H9 (cell line): ENCODE data around the gene RIOK1. TPM values are rescaled to one million over a fixed set of nuclear protein-coding genes. Genes with fewer than 3 reads are reported as not detected.
A peak's percentile ranks its signal among the peaks of the same experiment; 100 is the strongest.

Experiments used
- DNase-seq: peaks from one replicate; pipeline ENCODE4 v3.0.0-alpha.2; 2017
- H2AFZ ChIP-seq: one replicate; pipeline ENCODE4 v1.6.1; 2013; ENCODE audit warnings: mild to moderate bottlenecking, low read length, control low read depth, moderate library complexity
- H2AK5ac ChIP-seq: 2 replicates; pipeline ENCODE4 v1.6.1; 2013; ENCODE audit warnings: low read length, control low read depth, mixed read lengths; ENCODE audit not compliant: insufficient read length
- H2BK120ac ChIP-seq: one replicate; pipeline ENCODE4 v1.6.1; 2013; ENCODE audit warnings: low read depth, mild to moderate bottlenecking, low read length, control low read depth, inconsistent platforms; ENCODE audit not compliant: poor library complexity, severe bottlenecking
- H2BK12ac ChIP-seq: 2 replicates; pipeline ENCODE4 v1.6.1; 2013; ENCODE audit warnings: low read length, control low read depth, mixed read lengths, low read depth; ENCODE audit not compliant: insufficient read length
- H2BK15ac ChIP-seq: 2 replicates; pipeline ENCODE4 v1.6.1; 2013; ENCODE audit warnings: low read depth, low read length, control low read depth
- H2BK20ac ChIP-seq: one replicate; pipeline ENCODE4 v1.6.1; 2013; ENCODE audit warnings: low read depth, mild to moderate bottlenecking, low read length, control low read depth, inconsistent platforms; ENCODE audit not compliant: poor library complexity, severe bottlenecking
- H2BK5ac ChIP-seq: 2 replicates; pipeline ENCODE4 v1.6.1; 2013; ENCODE audit warnings: low read length, control low read depth, mixed read lengths; ENCODE audit not compliant: insufficient read length
- H3K14ac ChIP-seq: 2 replicates; pipeline ENCODE4 v1.6.1; 2013; ENCODE audit warnings: low read length, control low read depth; ENCODE audit not compliant: insufficient read depth
- H3K18ac ChIP-seq: 2 replicates; pipeline ENCODE4 v1.6.1; 2013; ENCODE audit warnings: low read depth, mild to moderate bottlenecking, mixed read lengths, low read length, control low read depth; ENCODE audit not compliant: insufficient read length
- H3K23ac ChIP-seq: 2 replicates; pipeline ENCODE4 v1.6.1; 2013; ENCODE audit warnings: low read length, control low read depth, mixed read lengths, low read depth; ENCODE audit not compliant: insufficient read length
- H3K23me2 ChIP-seq: 2 replicates; pipeline ENCODE4 v1.6.1; 2013; ENCODE audit warnings: low read depth, mild to moderate bottlenecking, mixed read lengths, low read length, control low read depth; ENCODE audit not compliant: insufficient read length, poor library complexity, severe bottlenecking
- H3K27ac ChIP-seq: 2 replicates; pipeline ENCODE4 v1.5.1; 2013; ENCODE audit warnings: low read length, control low read depth, mixed read lengths, low read depth; ENCODE audit not compliant: insufficient read length
- H3K27me3 ChIP-seq: 2 replicates; pipeline ENCODE4 v1.6.1; 2013; ENCODE audit warnings: low read length, control low read depth, inconsistent platforms; ENCODE audit not compliant: insufficient read depth
- H3K4ac ChIP-seq: 2 replicates; pipeline ENCODE4 v1.6.1; 2013; ENCODE audit warnings: low read depth, mild to moderate bottlenecking, control low read depth, inconsistent platforms, low read length, moderate library complexity
- H3K4me1 ChIP-seq: 2 replicates; pipeline ENCODE4 v1.6.1; 2013; ENCODE audit warnings: low read length, control low read depth, inconsistent platforms; ENCODE audit not compliant: insufficient read depth
- H3K4me2 ChIP-seq: 2 replicates; pipeline ENCODE4 v1.6.1; 2013; ENCODE audit warnings: low read length, control low read depth, mixed read lengths; ENCODE audit not compliant: insufficient read length, insufficient read depth
- H3K56ac ChIP-seq: 2 replicates; pipeline ENCODE4 v1.6.1; 2013; ENCODE audit warnings: low read depth, mild to moderate bottlenecking, mixed read lengths, low read length, control low read depth; ENCODE audit not compliant: insufficient read length
- H3K79me1 ChIP-seq: 2 replicates; pipeline ENCODE4 v1.6.1; 2013; ENCODE audit warnings: low read depth, mild to moderate bottlenecking, moderate library complexity, low read length, control low read depth, inconsistent platforms; ENCODE audit not compliant: insufficient read depth, poor library complexity, severe bottlenecking
- H3K79me2 ChIP-seq: 2 replicates; pipeline ENCODE4 v1.6.1; 2013; ENCODE audit warnings: low read length, control low read depth, inconsistent platforms; ENCODE audit not compliant: insufficient read depth
- H3K9ac ChIP-seq: 2 replicates; pipeline ENCODE4 v1.6.1; 2013; ENCODE audit warnings: low read length, control low read depth, mixed read lengths; ENCODE audit not compliant: insufficient read length; ENCODE audit errors: extremely low read depth
- H3K9me3 ChIP-seq: one replicate; pipeline ENCODE4 v1.6.1; 2013; ENCODE audit warnings: low read depth, low read length, inconsistent platforms; ENCODE audit not compliant: control insufficient read depth
- H3T11ph ChIP-seq: one replicate; pipeline ENCODE4 v1.6.1; 2013; ENCODE audit warnings: mild to moderate bottlenecking, low read length, control low read depth, inconsistent platforms
- H4K20me1 ChIP-seq: one replicate; pipeline ENCODE4 v1.6.1; 2013; ENCODE audit not compliant: control insufficient read depth, insufficient read length, insufficient read depth
- H4K5ac ChIP-seq: 2 replicates; pipeline ENCODE4 v1.6.1; 2013; ENCODE audit warnings: low read depth, mild to moderate bottlenecking, mixed read lengths, low read length, control low read depth; ENCODE audit not compliant: insufficient read length
- H4K8ac ChIP-seq: replicated peaks from 2 replicates; pipeline ENCODE4 v1.6.1; 2013; ENCODE audit warnings: low read length, control low read depth, mixed read lengths, low read depth; ENCODE audit not compliant: insufficient read length
- H4K91ac ChIP-seq: 2 replicates; pipeline ENCODE4 v1.6.1; 2013; ENCODE audit warnings: low read depth, mild to moderate bottlenecking, moderate library complexity, mixed read lengths, low read length, control low read depth; ENCODE audit not compliant: insufficient read length
- H3K27ac Mint-ChIP-seq, 3 experiments: 2 replicates in 2 of 3; 3 replicates in 1 of 3; pipeline ENCODE4 v1.8.0; 2020 to 2021; ENCODE audit warnings: mixed read lengths in 3 of 3, mild to moderate bottlenecking in 1 of 3, moderate library complexity in 1 of 3
- H3K27me3 Mint-ChIP-seq: 2 replicates; pipeline ENCODE4 v1.8.0; 2021; ENCODE audit warnings: low read depth, mild to moderate bottlenecking, moderate library complexity, mixed read lengths
- H3K36me3 Mint-ChIP-seq, 3 experiments: 2 replicates in 2 of 3; 3 replicates in 1 of 3; pipeline ENCODE4 v1.8.0; 2020 to 2021; ENCODE audit warnings: low read depth in 3 of 3, mixed read lengths in 3 of 3; ENCODE audit not compliant: insufficient read depth in 1 of 3
- H3K4me1 Mint-ChIP-seq, 2 experiments: 2 replicates each; pipeline ENCODE4 v1.8.0; 2020; ENCODE audit warnings: mixed read lengths in 2 of 2
- H3K4me3 Mint-ChIP-seq, 2 experiments: 2 replicates in 1 of 2; 3 replicates in 1 of 2; pipeline ENCODE4 v1.8.0; 2020 to 2021; ENCODE audit warnings: mild to moderate bottlenecking in 2 of 2, mixed read lengths in 2 of 2, moderate library complexity in 1 of 2
- H3K9me3 Mint-ChIP-seq, 2 experiments: 2 replicates in 1 of 2; 3 replicates in 1 of 2; pipeline ENCODE4 v1.8.0; 2020; ENCODE audit warnings: mild to moderate bottlenecking in 2 of 2, mixed read lengths in 2 of 2, moderate library complexity in 1 of 2
- CTCF ChIP-seq: fragments of 200-600 bp; sonication (generic); conservative IDR thresholded peaks from 3 replicates; pipeline ENCODE4 v1.8.0; 2021; ENCODE audit warnings: antibody characterized with exemption, mild to moderate bottlenecking
- WGBS: extraction: QIAGEN DNeasy Blood & Tissue Kit; methylation state at CpG from one replicate; pipeline ENCODE4 v1.1.7; 2013; ENCODE audit warnings: missing lambda C conversion rate, low lambda C conversion rate, mixed read lengths; ENCODE audit not compliant: insufficient read length; ENCODE audit errors: extremely low coverage; 5-methylcytosine and 5-hydroxymethylcytosine counted together
- long read RNA-seq: library from polyadenylated mRNA; unstranded; transcript quantifications from one replicate; pipeline ENCODE4 v2.0.0, GENCODE V29; 2020
- total RNA-seq: library from RNA; stranded (reverse); gene quantifications from 2 replicates; pipeline ENCODE4 v1.2.1, GENCODE V29; 2021

Gene RIOK1
- 40.0 and 40.8 TPM in 2 replicates for total RNA-seq
- long read RNA-seq, transcript RIOK1-202 (17 exons, 2,810 nt): major isoform, 224 of 535 reads
- long read RNA-seq, partial matches to known transcripts: 234 of 535 reads
- long read RNA-seq, other reads (novel, unspliced or antisense): 77 of 535 reads

DNA sequence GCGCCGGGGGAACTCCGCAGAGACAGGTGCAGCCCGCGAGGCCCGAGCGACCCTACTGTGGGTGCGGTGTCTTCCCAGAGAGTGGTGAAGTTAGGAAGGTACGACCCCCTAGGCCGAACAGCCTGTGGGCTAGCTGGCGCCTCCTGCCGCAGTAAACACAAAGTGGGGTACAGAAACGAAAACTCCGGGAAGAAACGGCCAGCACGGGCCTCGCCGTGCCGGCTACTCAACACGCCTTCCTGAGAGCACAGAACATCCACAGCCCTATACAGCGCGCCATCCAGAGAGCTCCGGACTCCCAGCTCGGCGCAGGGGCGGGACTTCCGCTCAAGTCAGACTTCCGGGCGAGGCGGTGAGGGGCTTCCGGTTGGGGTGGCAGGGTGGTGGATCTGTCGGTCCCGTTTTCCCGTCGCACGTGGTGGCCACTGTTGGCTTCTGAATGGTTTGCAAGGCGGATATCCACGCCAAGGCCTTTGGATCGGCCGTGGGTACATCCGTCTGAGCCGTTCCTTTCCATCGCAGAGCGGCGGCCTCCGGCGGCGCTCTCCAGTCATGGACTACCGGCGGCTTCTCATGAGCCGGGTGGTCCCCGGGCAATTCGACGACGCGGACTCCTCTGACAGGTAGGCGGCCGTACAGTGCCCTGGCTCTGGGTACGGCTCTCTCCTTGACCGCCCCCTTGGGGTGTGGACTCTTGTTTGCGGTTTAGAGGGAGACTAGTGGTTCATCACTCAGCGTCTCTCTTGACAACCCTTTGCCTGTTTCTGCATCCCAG is at the start of gene RIOK1, which contains the start of gene CAGE1:
RIOK1 (plus strand) TSS at position 358 of the 775 bp plus-strand sequence; CDS start at position 553, 195 bp downstream.
CAGE1 (minus strand) TSS at position 292 of the 775 bp plus-strand sequence. CDS start 2,569 bp downstream, outside the sequence.
- Mint-ChIP-seq H3K27ac (peak within 1 kb of the TSS; percentile 96 to 98 (median 96)), H3K4me3 (peak within 1 kb of the TSS; percentile 90 to 92), H3K9me3 (no peaks in the 10 kb centered on the region), H3K27me3 (no peaks in the 10 kb centered on the region), H3K36me3 (peaks cover 2 to 20% (median 16%) of the 10 kb centered on the region in 3 experiments; a peak in 5 of 7 replicates), H3K4me1 (peaks cover 21 to 28% of the 10 kb centered on the region in 2 experiments)
- Histone ChIP-seq H3K23me2 (peaks cover 13% of the 10 kb centered on the region), H4K20me1 (no peaks in the 10 kb centered on the region), H3K23ac (no peak within 1 kb of the TSS), H3K4me2 (peak within 1 kb of the TSS; percentile 89), H2BK12ac (no peak within 1 kb of the TSS), H3K79me2 (peaks cover 12% of the 10 kb centered on the region; the same call in 1 of the 2 replicates), H3K14ac (peak within 1 kb of the TSS; percentile 44), H3T11ph (no peak within 1 kb of the TSS), H2BK120ac (no peak within 1 kb of the TSS), H3K27me3 (no peaks in the 10 kb centered on the region), H3K9me3 (no peaks in the 10 kb centered on the region), H2AFZ (no peak within 1 kb of the TSS), H3K18ac (peak within 1 kb of the TSS; percentile 37), H3K4ac (no peak within 1 kb of the TSS), H2BK5ac (no peak within 1 kb of the TSS), H3K9ac (peak within 1 kb of the TSS; percentile 56), H4K8ac (no peak within 1 kb of the TSS), H2AK5ac (no peak within 1 kb of the TSS), H3K27ac (peak within 1 kb of the TSS; percentile 3), H3K56ac (no peak within 1 kb of the TSS), H3K4me1 (no peaks in the 10 kb centered on the region; the same call in 1 of the 2 replicates), H2BK20ac (no peak within 1 kb of the TSS), H3K79me1 (peaks cover 2% of the 10 kb centered on the region), H2BK15ac (no peak within 1 kb of the TSS), H4K91ac (no peak within 1 kb of the TSS), H4K5ac (no peak within 1 kb of the TSS)
- TF ChIP-seq CTCF: peak; percentile 51
- DNase-seq: peak; percentile 96
- WGBS: no CpG with 5 or more reads among the region's 62 CpGs
